Left ventricle myocardium inferior (tissue), 1 donor: ENCODE results near the gene VASH1. TPM values are rescaled to one million over a fixed set of nuclear protein-coding genes. Genes with fewer than 3 reads are reported as not detected.

ENCODE experiments used
- DNase-seq: peaks from one replicate; pipeline ENCODE4 v3.0.0-alpha.2; 2020
- H3K27ac ChIP-seq: fragments of 200-600 bp; replicated peaks from 2 replicates; pipeline ENCODE4 v1.8.0; 2021
- H3K27me3 ChIP-seq: fragments of 200-600 bp; 2 replicates; pipeline ENCODE4 v1.8.0; 2021; ENCODE audit warnings: low read depth
- H3K36me3 ChIP-seq: fragments of 200-600 bp; 2 replicates; pipeline ENCODE4 v1.8.0; 2021
- H3K4me1 ChIP-seq: fragments of 200-600 bp; 2 replicates; pipeline ENCODE4 v1.8.0; 2021
- H3K4me3 ChIP-seq: fragments of 200-600 bp; 2 replicates; pipeline ENCODE4 v1.8.0; 2021; ENCODE audit warnings: mild to moderate bottlenecking, moderate library complexity
- H3K9me3 ChIP-seq: fragments of 200-600 bp; replicated peaks from 2 replicates; pipeline ENCODE4 v1.8.0; 2021
- intact Hi-C: fragments of 100-400 bp; cut with micrococcal nuclease; formaldehyde crosslinking; loops from one replicate; pipeline ENCODE4 v1.11.0; 2022
- total RNA-seq: library from RNA; stranded (reverse); fragmentation: NEBNext Ultra II Directional; extraction: Animal tissue kit (Norgen Biotek cat#: 25700); gene quantifications from one replicate; pipeline ENCODE4 v1.2.1, GENCODE V29; 2021
- TF ChIP-seq, protein P1 (sequence below): fragments of 200-600 bp; IDR thresholded peaks from 2 replicates; pipeline ENCODE4 v1.8.0; 2021; ENCODE audit warnings: antibody characterized with exemption, mild to moderate bottlenecking, borderline replicate concordance
- donor health status: DM: no; HTN: yes; CAD: no; lungs with severe emphysema.

Gene VASH1
- total RNA-seq, 1 donor from 2014 or later, result 12.4 TPM

DNA sequence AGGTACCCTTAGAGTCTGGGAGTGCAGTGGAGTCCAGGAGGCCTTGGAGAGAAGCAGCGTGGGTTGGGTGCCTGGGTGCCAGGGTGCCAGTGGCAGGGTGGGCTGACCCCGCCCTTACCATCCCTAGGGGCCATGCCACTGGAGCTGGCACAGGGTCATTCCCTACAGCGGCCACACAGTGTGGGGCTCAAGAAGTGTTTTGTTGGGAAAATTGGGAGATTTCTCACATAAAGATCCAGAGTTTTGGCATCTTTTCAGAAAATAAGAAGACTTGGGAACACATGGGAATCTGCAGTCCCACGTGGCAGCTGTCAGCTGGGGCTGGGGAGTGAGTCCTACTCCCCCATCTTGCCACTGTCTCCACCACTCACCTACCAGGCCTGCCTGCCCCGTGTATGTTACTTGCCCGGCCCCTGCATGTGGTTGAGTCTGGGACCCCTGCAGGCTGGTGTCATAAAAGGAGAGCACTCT is 4.2 kb downstream of the VASH1 start:
- peak overlapping the region; percentile 93 for H3K4me3 ChIP-seq
- peaks cover 6% of the 10 kb centered on the region for H3K27me3 ChIP-seq
- TF ChIP-seq, protein P1, sequence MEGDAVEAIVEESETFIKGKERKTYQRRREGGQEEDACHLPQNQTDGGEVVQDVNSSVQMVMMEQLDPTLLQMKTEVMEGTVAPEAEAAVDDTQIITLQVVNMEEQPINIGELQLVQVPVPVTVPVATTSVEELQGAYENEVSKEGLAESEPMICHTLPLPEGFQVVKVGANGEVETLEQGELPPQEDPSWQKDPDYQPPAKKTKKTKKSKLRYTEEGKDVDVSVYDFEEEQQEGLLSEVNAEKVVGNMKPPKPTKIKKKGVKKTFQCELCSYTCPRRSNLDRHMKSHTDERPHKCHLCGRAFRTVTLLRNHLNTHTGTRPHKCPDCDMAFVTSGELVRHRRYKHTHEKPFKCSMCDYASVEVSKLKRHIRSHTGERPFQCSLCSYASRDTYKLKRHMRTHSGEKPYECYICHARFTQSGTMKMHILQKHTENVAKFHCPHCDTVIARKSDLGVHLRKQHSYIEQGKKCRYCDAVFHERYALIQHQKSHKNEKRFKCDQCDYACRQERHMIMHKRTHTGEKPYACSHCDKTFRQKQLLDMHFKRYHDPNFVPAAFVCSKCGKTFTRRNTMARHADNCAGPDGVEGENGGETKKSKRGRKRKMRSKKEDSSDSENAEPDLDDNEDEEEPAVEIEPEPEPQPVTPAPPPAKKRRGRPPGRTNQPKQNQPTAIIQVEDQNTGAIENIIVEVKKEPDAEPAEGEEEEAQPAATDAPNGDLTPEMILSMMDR, result no peak
- H3K36me3 ChIP-seq, result peaks cover 6% of the 10 kb centered on the region
- intact Hi-C loops, result no loop called here
- H3K9me3 ChIP-seq, result no peaks in the 10 kb centered on the region
- DNase-seq, result no peak
- H3K4me1 ChIP-seq, result peaks cover 87% of the 10 kb centered on the region
- peak overlapping the region; percentile 93 for H3K27ac ChIP-seq

DNA sequence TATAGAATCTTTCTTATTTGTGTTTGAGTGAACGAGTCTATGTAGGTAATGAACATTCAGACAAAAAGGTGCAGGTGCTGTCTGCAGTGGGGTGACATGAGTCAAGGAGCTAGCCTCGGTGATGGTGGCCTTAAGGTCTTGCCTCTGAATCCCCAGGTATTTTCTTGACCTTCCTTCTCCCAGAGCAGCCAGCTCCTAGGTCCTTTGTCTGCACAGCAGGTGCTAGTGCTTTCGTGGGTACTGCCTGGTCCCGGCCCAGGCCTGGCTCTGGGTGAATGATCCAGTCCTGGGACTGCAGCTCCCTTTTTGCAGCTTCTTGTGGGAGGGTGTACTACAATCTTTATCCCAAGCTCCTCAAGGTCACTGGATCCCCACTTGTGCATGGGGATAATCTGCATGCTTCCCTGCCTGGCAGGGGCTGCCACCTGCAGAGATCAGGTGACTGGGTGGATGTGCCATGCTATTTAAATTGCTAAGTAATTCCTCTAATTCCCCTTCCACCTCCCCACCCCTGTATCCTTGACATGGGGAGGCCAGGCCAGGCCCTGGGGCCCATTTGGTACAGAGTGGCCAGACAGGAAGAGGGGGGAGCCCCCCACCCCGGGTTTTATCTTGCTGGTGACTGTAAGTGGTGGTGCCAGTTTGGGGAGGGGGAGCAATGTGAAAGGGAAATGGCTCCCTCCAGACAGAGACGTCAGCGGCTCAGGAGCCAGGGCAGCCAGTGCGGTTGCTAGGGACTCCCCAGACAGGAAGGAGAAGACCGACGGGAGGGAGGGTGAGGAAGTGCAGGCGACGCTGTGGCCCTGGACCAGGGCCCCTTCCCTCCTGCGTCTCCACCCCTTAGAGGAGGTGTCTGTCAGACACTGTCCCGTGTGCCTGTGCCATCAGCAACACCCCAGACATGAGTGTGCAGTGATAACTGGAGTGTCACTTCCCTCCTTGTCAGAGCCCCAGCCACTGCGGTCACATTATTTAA is 6.7 kb downstream of the VASH1 start:
- peak; percentile 73 for DNase-seq

DNA sequence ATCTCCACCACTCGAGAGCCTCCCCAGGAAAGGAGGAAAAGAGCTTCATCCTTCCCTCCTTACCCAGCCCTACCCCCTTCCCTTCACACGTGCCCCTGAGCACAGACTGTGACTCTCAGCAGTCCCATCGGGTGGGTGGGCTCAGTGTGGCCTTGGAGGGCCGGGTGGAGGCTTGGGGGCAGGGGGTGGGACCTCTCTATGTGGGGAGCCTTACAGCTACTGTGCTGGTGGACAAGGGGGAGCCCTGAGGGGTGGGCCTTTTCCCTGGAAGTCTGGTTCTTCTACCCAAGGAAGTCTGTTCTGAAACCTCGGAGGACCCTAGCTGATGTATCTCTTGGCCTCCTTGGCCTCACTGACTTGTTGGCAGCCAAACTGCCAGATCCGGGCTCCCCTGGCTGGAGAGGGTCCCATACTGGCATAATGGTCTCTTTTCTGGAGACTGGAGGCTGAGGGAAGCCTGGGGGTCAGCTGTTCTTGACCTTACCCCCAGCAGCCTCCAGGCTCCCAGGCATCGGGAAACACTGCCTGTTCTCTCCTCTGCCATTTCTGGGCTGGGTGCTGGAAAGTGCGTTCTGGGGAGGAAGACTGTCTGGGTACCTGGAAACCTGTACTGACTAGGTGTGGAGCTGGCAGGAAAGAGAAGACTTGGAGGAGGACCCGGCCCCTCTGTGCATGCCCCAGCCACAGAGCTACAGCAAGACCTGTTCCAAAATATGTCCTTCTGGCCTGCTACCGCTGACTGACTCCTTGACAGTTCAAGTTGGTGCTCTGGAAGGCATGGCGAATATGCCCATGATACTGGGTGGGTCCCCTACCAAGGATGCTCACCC is 7.6 kb downstream of the VASH1 start:
- Histone ChIP-seq H3K4me1 (peaks cover 78% of the 10 kb centered on the region), H3K27me3 (no peaks in the 10 kb centered on the region), H3K9me3 (no peaks in the 10 kb centered on the region), H3K27ac (peak overlapping the region; percentile 81), H3K36me3 (peaks cover 6% of the 10 kb centered on the region), H3K4me3 (peak overlapping the region; percentile 39)
- intact Hi-C loops, result no loop called here
- TF ChIP-seq, protein P1, result no peak
- DNase-seq, result no peak

More for the DNA sequence above, 6.7 kb downstream of the VASH1 start:
- intact Hi-C loops, result no loop called here
- Histone ChIP-seq H3K27ac (peak overlapping the region; percentile 81), H3K9me3 (no peaks in the 10 kb centered on the region), H3K27me3 (no peaks in the 10 kb centered on the region), H3K4me1 (peaks cover 78% of the 10 kb centered on the region), H3K4me3 (peak overlapping the region; percentile 39), H3K36me3 (peaks cover 6% of the 10 kb centered on the region)
- TF ChIP-seq, protein P1, result peak; percentile 34

DNA sequence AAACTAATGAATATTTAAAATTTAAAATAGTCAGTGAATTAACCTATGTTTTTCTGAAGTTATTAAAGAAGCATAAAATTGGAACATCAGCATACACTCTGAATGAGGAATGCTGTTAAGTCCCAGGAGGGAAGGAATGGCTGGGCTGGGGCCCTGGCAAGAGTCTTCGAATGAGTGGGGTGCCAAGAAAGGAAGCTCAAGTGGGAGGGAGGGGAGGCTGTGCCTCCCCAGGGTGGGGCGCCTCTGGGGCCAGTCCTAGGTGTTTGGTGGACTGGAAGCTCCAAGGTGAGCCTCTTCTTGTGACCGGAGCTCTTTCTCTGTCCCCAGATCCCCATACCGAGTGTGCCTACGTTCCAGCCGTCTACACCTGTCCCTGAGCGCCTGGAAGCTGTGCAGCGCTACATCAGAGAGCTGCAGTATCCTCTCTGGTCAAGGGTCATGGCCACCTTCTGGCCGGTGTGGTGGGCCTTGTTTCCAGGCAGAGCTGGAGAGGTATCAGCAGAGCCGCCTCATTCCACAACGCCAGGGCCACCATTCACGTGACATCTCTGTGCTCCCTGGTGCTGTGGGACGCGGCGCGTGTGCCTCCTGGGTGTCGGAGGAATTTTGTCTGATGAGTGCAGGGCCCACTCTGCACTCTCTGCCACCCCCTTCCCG is 8.5 kb downstream of the VASH1 start:
- TF ChIP-seq, protein P1, result no peak
- H3K4me1 ChIP-seq, result peaks cover 76% of the 10 kb centered on the region
- intact Hi-C loops, result no loop called here
- H3K27me3 ChIP-seq, result no peaks in the 10 kb centered on the region
- peak overlapping the region; percentile 81 for H3K27ac ChIP-seq
- no peaks in the 10 kb centered on the region for H3K9me3 ChIP-seq
- no peak overlapping the region for H3K4me3 ChIP-seq
- DNase-seq, result no peak
- H3K36me3 ChIP-seq, result peaks cover 6% of the 10 kb centered on the region
